SH-SY5Y (cell line): ENCODE measurements around the gene EPHB2.

Source experiments
- GATA2 ChIP-seq: IDR thresholded peaks from 2 replicates; pipeline ENCODE4 v1.6.1; 2011; ENCODE audit warnings: mild to moderate bottlenecking, low read depth, low read length
- GATA3 ChIP-seq: IDR thresholded peaks from 2 replicates; pipeline ENCODE4 v1.6.1; 2011; ENCODE audit warnings: low read depth, mild to moderate bottlenecking, low read length, moderate library complexity

DNA sequence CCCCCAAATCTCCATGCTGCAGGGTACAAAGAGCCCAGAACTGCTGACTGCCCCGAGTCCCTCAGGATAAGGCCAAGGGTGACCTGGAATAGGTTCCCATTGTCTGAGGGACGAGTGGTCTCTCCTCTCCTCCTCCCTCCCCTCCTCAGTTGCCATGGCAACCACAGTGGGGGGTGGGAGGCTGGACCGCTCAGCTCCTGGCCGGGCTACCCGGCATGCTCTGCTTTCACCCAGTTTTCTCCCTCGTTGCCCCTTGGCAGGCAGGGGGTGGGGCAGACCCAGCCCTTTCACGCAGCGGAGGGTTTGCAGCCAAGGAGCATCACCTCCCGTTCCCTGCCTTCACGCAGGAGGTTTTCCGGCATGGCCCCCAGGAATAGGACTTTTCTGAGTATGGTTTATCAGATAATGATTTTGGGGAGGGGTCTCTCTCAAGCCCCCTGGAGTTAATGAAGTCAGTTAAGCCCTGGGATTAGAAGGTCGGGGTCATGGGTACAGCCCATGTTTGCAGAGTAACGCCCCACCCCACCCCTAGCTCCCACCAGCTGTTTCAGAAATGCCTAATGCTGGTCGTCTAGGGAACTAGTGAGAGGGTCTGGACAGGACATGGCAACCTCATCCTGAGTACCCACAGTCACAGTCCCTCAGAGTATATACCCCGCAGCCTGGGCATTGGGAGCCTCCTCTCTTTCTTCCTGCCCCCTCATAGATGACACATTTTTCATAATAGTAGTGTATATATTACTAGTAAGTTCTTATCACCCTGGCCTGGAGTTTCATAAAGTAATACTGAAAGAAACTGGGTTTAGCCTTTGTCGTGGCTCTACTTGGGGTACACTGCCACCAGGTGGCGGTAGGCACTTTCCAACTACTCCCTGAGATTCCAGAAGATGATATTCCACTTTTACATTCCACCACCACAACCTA, 36.9 kb upstream of the EPHB2 start:
- TF ChIP-seq GATA2 (peak; percentile 72), GATA3 (no peak)
